ENCODE measurements around the gene OR5W2.
"Not testable (repeated sequence)": the region's sequence is repeated elsewhere in the genome, so short reads cannot be mapped to it uniquely, and the experiment has no call there.

OR5W2 gene

DNA sequence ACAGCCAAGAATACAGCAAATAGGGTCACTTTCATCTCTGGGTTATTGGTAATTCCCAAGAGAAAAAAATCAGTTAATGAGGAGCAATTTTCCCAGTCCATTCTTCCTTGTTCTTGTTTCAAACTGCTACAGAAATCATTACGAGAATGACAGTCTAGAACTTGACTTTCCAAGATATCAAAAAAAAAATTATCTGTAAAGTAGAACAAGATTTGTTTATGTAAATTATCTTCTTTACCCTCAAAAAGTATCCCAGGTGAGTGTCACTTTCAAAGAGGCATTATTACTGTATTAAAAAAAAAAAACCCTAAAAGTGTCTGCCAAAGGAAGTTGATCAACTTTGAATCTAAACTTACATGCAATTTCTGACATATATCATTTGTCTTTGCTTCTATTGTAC is at the start of gene OR5W2:
Gene OR5W2, minus strand, starts transcription at position 101 of the 400 bp plus-strand sequence. Its CDS starts 0 bp downstream, at position 101.
- DNase-seq, result no peak

DNA sequence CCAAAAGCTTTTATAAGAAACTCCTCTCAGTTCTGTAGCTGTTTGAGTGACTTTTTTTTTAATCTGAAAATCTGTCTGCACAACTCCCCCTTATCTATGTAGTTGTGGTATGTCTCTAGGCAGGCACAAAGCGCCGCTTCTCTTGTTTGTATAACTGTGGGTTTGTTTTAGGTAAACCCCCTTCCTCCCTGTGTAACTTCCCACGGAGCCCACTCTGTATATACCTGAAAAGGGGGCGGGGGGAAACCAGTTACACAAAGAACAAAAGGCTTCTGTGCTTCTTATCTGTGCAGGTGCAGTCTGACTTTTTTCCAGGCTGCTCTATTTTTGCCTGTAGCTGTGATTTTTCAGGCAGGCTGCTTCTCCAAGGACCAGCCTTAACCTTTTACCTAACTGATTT is 42.1 kb upstream of the OR5W2 start:
- no peak for DNase-seq

DNA sequence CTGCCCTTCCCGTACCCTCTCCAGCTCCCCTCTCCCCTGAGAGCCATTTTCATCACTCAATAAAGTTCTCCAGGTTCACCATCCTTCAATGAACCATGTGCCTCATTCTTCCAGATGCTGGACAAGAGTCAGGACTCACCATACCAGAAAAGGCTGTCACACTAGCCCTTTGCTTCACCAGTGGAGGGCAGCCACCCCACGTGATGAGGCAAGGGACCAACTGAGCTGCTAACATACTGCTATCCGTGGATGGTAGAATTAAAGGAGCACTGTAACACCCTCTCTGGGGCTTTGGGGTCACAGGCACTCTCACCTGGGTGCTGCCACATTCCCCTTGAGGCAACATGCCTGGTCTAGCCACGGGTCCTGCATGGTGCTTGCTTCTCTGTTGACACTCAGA is 34.9 kb upstream of the OR5W2 start:
- DNase-seq, result no peak

- no peak for DNase-seq
Observed at GRCh38 chr11:55942785-55943392, 28.5 kb upstream of the OR5W2 start.

- no peak for DNase-seq
Observed at GRCh38 chr11:55936300-55936699, 21.9 kb upstream of the OR5W2 start, which contains the start of gene OR5I1. Gene OR5I1, minus strand, starts transcription at chr11:55936400. Its CDS starts 0 bp downstream, at chr11:55936400.

DNA sequence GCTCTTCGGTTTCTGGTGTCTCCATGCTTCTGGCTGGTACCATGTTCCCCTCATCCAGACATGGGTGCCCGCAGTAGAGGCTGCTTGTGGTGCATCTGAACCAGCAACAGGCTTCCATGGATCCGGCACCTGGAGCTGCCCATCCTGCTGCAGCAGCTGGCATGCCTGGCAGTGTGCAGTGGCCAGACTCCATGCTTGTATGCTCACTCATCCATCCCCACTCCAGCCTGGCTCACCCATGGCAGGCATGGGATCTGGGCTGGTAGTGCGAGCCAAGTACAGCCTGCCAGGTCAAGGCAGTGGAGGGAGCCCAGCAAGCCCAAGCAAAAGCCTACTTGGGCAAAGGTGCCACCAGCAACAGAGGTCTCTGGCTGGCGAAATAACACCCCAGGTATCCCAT is 6.2 kb upstream of the OR5W2 start:
- no peak for DNase-seq

DNA sequence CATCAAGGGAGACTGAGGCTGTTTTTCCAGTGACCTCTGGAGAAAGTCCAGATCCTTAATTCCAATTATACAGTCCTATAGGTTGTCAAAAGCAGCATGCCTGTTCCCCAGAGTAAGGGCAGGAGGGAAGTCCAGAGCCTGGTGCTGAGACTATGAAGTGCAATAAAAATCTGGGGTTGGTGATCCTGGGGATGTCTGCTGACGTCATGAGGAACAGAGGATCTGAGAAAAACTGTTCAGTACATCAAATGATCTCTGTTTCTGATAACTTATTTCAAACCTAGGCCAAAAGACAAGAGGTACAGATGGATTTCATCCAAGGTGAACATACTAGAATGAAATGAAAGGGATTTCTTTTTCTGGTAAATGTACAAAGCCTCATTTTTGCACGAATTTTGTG is 12.1 kb downstream of the OR5W2 start:
- DNase-seq, result no peak

DNA sequence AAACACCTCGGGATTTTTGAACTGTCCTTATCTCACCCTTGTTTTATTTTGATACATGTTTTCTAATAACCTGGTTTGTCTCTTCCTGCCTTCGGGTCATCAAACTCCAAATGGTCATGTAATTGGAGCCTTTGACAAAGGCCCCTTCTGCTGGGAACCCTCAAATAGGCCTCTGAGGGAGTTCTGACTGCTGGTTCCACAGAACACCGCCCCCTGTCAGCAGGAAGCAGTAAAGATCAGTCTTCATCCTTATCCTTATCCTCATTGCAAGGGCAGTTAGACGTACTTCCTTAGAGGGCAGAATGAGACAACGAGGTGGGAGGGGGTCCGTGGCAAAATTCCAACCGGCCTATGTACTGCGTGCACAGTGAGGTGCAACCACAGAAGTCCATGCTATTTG is 19.2 kb downstream of the OR5W2 start:
- no peak for DNase-seq

GRCh38 chr11:55885481-55885880 is 28.9 kb downstream of the OR5W2 start:
- not testable (repeated sequence) for DNase-seq

DNA sequence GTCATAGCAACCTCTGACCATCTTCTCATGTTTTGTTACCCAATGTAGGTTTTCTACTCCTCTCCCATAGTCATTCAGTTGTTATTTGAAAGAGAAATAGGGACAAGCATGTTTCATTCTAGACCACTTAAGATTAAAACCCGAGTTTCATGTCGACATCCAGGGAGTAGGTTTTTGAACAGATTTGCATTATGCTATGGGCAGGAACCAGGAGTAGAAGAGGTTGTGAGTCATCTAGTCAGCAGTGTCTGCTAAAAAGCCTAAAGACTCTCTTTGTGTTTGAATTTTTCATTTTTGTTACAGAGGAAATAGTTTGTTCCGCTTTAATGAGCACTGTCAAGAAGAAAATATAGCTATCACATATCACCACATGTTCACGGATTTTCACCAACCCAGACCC is 29.4 kb downstream of the OR5W2 start:
- not testable (repeated sequence) for DNase-seq

DNA sequence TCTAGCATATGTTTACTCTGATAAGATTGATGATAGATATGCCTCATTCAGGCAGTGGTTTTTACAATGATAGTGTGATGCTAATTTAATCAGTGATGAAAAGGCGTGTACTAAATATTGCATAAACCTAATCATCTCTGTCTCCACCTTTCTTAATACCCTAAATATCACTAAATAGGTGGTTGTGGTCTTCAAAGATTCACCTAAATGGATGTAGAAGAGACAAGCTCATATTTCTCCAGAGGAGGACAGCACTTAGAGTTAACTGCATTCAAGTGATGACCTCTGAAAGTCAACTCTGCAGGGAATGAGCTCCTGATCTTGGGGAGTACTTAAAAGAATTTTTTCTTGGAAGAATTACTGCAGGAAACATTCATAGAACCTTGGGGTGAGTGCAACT is 31.4 kb downstream of the OR5W2 start, which contains the start of gene TRIM51:
Gene TRIM51, plus strand, starts transcription at position 301 of the 400 bp plus-strand sequence. CDS start 2,132 bp downstream, outside the sequence.
- DNase-seq, result not testable (repeated sequence)

GRCh38 chr11:55873146-55873545 is 41.2 kb downstream of the OR5W2 start:
- DNase-seq, result not testable (repeated sequence)

DNA sequence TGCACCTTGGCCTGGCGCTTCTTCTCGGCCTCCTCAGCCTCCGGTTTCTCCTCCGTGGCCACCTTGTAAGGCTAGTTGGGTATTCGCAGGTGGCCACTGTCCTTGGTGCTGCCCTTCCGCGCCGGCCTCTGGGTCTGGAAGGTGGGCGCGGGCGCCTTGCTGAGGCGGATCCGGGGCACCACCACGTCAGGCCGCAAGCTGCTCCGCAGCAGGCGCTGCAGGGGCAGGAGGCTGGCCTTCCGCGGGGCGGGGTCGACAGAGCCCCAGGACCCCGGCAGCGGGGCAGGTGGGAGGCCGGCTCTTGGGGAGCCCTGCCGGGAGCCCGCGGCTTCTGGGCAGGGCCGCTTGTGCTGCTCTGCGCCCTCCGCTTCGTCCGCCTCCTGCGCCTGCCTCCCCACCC is 41.7 kb downstream of the OR5W2 start:
- not testable (repeated sequence) for DNase-seq

DNA sequence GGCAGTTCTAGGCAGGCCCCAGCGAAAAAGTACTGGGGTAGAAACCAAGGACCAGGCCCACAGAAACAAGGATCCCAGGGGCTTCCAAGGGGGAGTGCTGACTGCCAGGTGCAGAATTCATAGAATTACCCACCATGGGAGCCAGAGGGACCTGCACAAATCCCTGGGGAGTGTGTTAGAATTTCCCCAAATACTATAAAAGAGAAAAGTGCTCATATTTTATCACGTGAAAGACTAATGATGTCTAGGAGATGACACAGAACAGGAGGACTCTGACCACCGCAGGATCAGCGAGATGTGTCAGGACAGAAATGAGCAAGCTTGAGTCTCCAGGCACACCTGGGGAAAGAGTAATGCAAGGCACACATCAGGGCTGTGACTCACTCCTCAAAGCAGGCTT is 47.0 kb downstream of the OR5W2 start:
- not testable (repeated sequence) for DNase-seq
